DND-41 (cell line): ENCODE measurements around the gene CHST3.

Experiments used
- ATAC-seq: fragments of 200-7000 bp; cut with Tn5 transposase; 3 replicates; pipeline ENCODE4 v1.9.1; 2021; ENCODE audit warnings: low read depth; ENCODE audit not compliant: insufficient read depth
- DNase-seq: peaks from one replicate; pipeline ENCODE4 v3.0.0-alpha.2; 2020
- H2AFZ ChIP-seq: 2 replicates; pipeline ENCODE4 v1.6.0; 2012; ENCODE audit warnings: low read depth, low read length
- H3K27ac ChIP-seq: 2 replicates; pipeline ENCODE4 v1.5.1; 2012; ENCODE audit warnings: low read length, inconsistent platforms
- H3K27me3 ChIP-seq: fragments of 200-600 bp; sonication (generic); 2 replicates; pipeline ENCODE4 v1.6.0; 2012; ENCODE audit warnings: low read length, mild to moderate bottlenecking, inconsistent platforms; ENCODE audit not compliant: insufficient read depth, poor library complexity
- H3K36me3 ChIP-seq: 2 replicates; pipeline ENCODE4 v1.5.1; 2012; ENCODE audit warnings: low read length, inconsistent platforms; ENCODE audit not compliant: insufficient read depth
- H3K4me1 ChIP-seq: 2 replicates; pipeline ENCODE4 v1.5.1; 2012; ENCODE audit warnings: mild to moderate bottlenecking, low read length; ENCODE audit not compliant: insufficient read depth
- H3K4me2 ChIP-seq: 2 replicates; pipeline ENCODE4 v1.6.0; 2012; ENCODE audit warnings: mild to moderate bottlenecking, moderate library complexity, low read length, inconsistent platforms; ENCODE audit not compliant: insufficient read depth
- H3K4me3 ChIP-seq, 2 experiments: fragments of 200-600 bp in 1 of 2; shearing (Covaris generic) in 1 of 2; 2 replicates each; pipeline ENCODE4 v1.5.1; 2012 to 2016; ENCODE audit warnings: inconsistent platforms in 2 of 2, low read length in 2 of 2, mild to moderate bottlenecking in 2 of 2, low read depth in 1 of 2, moderate library complexity in 1 of 2
- H3K79me2 ChIP-seq: 2 replicates; pipeline ENCODE4 v1.6.0; 2012; ENCODE audit warnings: low read length, inconsistent platforms; ENCODE audit not compliant: insufficient read depth
- H3K9ac ChIP-seq: 2 replicates; pipeline ENCODE4 v1.6.0; 2012; ENCODE audit warnings: low read depth, mild to moderate bottlenecking, inconsistent platforms, low read length, moderate library complexity
- H3K9me3 ChIP-seq: 2 replicates; pipeline ENCODE4 v1.5.1; 2012; ENCODE audit warnings: low read length, moderate library complexity, mild to moderate bottlenecking, inconsistent platforms; ENCODE audit not compliant: insufficient read depth, severe bottlenecking
- H4K20me1 ChIP-seq: 2 replicates; pipeline ENCODE4 v1.6.0; 2012; ENCODE audit warnings: low read length; ENCODE audit not compliant: insufficient read depth
- EZH2 ChIP-seq: IDR thresholded peaks from 3 replicates; pipeline ENCODE4 v1.6.1; 2012; ENCODE audit warnings: borderline replicate concordance, low read depth, mild to moderate bottlenecking, moderate library complexity, low read length, inconsistent platforms; ENCODE audit not compliant: severe bottlenecking
- TF ChIP-seq, protein P1 (sequence below): IDR thresholded peaks from 2 replicates; pipeline ENCODE4 v1.5.1; 2012; ENCODE audit warnings: borderline replicate concordance, low read length, moderate library complexity, mild to moderate bottlenecking; ENCODE audit not compliant: poor library complexity, severe bottlenecking; ENCODE audit errors: extremely low read depth

Gene CHST3

DNA sequence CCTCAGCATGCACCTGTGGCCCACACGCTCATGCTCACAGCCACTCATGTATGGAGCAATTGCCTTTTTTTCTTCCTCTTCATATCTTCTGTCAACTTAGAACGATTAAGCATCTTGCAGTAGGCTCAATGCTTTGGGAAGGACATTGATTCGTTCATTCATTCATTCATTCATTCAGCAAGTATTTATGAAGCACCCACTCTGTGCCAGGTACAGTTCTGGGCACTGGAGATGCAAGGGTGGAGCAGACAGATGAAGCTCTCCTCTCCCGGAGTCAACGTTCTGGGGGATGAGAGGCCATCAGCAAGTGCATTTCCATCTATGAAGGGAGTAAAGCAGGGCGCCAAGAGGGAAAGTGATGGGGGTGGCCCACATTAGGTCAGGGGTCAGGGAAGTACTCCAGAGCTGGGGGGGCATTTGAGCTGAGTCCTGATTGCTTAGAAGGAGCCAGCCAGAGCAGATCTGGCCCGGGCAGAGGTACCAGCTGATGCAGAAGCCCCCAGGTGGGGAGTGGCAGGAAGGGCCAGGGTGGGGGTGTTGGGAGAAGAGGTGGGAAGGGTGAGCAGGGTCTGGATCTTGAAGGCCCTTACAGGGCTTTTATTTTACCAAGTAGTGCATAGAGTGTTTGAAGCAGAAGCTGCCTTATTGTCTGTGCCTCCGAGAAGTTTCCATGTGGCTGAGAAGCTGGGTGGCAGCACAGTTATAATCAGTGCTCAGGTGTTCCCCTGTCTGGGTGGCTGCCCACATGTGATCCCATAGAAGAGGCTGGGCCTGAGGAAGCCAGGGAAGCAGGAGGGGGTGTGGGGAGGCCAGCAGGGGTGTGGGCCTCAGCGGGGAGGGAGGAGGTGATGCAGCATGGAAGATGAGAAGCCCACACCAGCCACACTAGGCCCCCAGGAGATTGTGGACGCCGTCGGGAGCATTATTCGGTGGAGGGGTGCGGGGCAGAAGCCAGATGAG is 36.2 kb downstream of the CHST3 start:
- Histone ChIP-seq H3K4me3 (no peak overlapping the region), H4K20me1 (no peaks in the 10 kb centered on the region), H3K4me2 (no peak overlapping the region), H3K9me3 (no peaks in the 10 kb centered on the region), H3K27me3 (peaks cover 2% of the 10 kb centered on the region), H3K79me2 (no peaks in the 10 kb centered on the region), H3K9ac (no peak overlapping the region), H2AFZ (no peak overlapping the region), H3K36me3 (no peaks in the 10 kb centered on the region), H3K27ac (no peak overlapping the region), H3K4me1 (no peaks in the 10 kb centered on the region)
- ATAC-seq: no peak
- no peak for DNase-seq
- no peak for TF ChIP-seq EZH2
- TF ChIP-seq, protein P1, sequence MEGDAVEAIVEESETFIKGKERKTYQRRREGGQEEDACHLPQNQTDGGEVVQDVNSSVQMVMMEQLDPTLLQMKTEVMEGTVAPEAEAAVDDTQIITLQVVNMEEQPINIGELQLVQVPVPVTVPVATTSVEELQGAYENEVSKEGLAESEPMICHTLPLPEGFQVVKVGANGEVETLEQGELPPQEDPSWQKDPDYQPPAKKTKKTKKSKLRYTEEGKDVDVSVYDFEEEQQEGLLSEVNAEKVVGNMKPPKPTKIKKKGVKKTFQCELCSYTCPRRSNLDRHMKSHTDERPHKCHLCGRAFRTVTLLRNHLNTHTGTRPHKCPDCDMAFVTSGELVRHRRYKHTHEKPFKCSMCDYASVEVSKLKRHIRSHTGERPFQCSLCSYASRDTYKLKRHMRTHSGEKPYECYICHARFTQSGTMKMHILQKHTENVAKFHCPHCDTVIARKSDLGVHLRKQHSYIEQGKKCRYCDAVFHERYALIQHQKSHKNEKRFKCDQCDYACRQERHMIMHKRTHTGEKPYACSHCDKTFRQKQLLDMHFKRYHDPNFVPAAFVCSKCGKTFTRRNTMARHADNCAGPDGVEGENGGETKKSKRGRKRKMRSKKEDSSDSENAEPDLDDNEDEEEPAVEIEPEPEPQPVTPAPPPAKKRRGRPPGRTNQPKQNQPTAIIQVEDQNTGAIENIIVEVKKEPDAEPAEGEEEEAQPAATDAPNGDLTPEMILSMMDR: no peak

DNA sequence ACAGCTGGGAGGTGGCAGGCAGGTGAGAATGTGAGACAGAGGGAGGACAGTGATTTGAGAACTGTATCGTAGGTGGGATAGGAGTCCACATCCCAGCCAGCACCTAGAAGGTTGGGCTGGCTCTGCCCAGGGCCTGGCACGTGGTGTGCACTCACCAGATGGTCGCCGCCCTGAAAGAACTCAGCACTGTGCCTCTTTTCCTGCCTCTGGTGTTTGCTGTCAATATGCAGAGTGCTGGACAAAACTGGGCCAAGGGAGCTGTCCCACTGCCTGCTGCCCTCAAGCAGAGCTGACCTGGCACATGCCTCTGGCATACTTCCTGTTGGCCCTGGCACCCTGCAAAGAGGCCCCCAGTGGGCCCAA is 36.8 kb downstream of the CHST3 start:
- no peak overlapping the region for H3K4me3 ChIP-seq
- no peaks in the 10 kb centered on the region for H3K79me2 ChIP-seq
- TF ChIP-seq, protein P1: no peak
- no peak for TF ChIP-seq EZH2
- H3K27me3 ChIP-seq: peaks cover 2% of the 10 kb centered on the region
- no peak overlapping the region for H3K27ac ChIP-seq
- DNase-seq (no peak), ATAC-seq (no peak)
- no peaks in the 10 kb centered on the region for H3K36me3 ChIP-seq
- H3K4me2 ChIP-seq: no peak overlapping the region
- no peak overlapping the region for H3K9ac ChIP-seq
- no peaks in the 10 kb centered on the region for H3K9me3 ChIP-seq
- no peaks in the 10 kb centered on the region for H4K20me1 ChIP-seq
- H3K4me1 ChIP-seq: no peaks in the 10 kb centered on the region
- H2AFZ ChIP-seq: no peak overlapping the region

DNA sequence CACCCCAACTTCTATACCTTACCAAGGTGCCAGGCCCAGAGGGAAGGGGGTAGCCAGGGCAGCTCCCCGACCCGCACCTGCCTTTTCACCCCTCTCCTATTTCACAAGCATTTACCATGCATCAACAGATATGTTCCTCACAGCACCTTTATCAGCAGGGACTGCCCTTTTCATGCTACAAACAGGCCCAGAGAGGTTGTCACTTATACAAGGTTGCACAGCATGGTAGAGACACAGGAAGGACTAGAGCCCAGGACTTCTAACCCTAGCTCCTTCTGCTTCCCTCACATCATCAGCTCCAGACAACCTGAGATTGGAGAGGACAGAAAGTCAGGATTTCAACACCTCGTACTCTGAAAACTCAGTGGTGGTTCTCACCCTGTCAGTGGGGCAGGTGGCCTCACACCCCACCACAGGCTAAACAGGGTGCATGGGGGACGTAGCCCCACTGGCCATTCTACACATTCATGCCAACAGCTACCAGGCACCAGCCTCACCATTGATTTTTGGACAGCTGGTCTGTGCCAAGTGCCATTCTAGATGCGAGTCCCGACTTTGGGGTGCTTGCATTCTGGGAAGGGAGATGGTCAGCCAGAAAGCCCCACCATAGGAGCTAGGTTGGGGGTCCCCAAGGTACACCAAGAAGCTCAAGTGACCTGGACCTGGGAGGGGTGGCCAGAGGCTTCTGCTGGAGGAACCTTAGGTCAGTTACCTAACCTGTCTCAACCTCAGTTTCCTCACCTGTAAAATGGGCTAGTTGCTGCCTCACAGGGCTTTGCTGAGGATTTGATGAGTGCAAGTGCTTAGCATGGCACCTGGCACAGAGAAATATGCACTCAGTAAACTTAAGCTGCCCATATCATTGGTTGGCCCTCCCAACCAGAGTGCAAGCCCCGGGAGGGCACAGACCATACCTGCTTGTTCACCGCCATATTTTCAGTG is 38.4 kb downstream of the CHST3 start:
- Histone ChIP-seq H3K27me3 (peaks cover 2% of the 10 kb centered on the region), H4K20me1 (no peaks in the 10 kb centered on the region), H3K4me3 (no peak overlapping the region), H3K27ac (no peak overlapping the region), H3K9ac (no peak overlapping the region), H2AFZ (no peak overlapping the region), H3K79me2 (no peaks in the 10 kb centered on the region), H3K36me3 (no peaks in the 10 kb centered on the region), H3K4me2 (no peak overlapping the region), H3K9me3 (no peaks in the 10 kb centered on the region), H3K4me1 (no peaks in the 10 kb centered on the region)
- ATAC-seq: no peak
- DNase-seq: no peak
- no peak for TF ChIP-seq EZH2
- TF ChIP-seq, protein P1: no peak
